ENCODE data around the gene MAPK1. TPM values are rescaled to one million over a fixed set of nuclear protein-coding genes. Genes with fewer than 3 reads are reported as not detected.
A peak's percentile ranks its signal among the peaks of the same experiment; 100 is the strongest.
"Not testable (repeated sequence)": the region's sequence is repeated elsewhere in the genome, so short reads cannot be mapped to it uniquely, and the experiment has no call there.

Gene MAPK1
- total RNA-seq, 4 donors from 2014 or later, result 29.0 to 46.8 (median 35.1) TPM

DNA sequence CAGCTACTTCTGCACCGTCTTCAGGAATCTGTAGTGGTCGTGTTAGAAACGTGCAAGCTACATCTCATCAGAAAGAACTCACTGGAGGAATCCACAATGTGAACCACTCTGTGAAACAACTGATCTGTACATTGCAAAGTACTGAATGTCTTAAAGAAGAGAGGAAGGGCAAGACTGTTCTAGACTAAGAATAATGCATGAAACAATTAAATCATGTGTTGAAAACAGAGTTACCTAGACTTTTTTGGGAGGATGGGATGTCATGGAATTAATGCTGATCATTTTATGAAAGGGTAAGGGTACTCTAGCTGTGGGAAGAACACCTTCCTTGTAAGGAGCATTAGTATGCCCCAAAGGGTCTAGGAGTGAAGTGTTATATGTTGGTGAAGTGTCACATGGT, 71.2 kb downstream of the MAPK1 start:
- DNase-seq (ENCODE audit: low spot score) (no peak), ATAC-seq (ENCODE audit: low FRiP score) (no peak)
- TF ChIP-seq, protein P1, sequence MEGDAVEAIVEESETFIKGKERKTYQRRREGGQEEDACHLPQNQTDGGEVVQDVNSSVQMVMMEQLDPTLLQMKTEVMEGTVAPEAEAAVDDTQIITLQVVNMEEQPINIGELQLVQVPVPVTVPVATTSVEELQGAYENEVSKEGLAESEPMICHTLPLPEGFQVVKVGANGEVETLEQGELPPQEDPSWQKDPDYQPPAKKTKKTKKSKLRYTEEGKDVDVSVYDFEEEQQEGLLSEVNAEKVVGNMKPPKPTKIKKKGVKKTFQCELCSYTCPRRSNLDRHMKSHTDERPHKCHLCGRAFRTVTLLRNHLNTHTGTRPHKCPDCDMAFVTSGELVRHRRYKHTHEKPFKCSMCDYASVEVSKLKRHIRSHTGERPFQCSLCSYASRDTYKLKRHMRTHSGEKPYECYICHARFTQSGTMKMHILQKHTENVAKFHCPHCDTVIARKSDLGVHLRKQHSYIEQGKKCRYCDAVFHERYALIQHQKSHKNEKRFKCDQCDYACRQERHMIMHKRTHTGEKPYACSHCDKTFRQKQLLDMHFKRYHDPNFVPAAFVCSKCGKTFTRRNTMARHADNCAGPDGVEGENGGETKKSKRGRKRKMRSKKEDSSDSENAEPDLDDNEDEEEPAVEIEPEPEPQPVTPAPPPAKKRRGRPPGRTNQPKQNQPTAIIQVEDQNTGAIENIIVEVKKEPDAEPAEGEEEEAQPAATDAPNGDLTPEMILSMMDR (IDR thresholded peaks at IDR 0.05), result no peak

DNA sequence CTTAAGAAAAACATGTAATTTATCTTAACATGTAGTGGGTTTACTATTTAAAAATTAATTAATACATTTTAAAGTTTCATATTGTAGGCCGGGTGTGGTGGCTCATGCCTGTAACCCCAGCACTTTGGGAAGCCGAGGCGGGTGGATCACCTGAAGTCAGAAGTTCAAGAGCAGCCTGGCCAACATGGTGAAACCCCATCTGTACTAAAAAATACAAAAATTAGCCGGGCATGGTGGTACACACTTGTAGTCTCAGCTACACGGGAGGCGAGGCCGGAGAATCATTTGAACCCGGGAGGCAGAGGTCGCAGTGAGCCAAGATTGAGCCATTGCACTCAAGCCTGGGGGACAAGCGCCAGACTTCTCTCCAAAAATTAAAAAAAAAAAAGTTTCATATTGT, 73.7 kb downstream of the MAPK1 start:
- DNase-seq (ENCODE audit: low spot score); ATAC-seq (ENCODE audit: low FRiP score): not testable (repeated sequence)

DNA sequence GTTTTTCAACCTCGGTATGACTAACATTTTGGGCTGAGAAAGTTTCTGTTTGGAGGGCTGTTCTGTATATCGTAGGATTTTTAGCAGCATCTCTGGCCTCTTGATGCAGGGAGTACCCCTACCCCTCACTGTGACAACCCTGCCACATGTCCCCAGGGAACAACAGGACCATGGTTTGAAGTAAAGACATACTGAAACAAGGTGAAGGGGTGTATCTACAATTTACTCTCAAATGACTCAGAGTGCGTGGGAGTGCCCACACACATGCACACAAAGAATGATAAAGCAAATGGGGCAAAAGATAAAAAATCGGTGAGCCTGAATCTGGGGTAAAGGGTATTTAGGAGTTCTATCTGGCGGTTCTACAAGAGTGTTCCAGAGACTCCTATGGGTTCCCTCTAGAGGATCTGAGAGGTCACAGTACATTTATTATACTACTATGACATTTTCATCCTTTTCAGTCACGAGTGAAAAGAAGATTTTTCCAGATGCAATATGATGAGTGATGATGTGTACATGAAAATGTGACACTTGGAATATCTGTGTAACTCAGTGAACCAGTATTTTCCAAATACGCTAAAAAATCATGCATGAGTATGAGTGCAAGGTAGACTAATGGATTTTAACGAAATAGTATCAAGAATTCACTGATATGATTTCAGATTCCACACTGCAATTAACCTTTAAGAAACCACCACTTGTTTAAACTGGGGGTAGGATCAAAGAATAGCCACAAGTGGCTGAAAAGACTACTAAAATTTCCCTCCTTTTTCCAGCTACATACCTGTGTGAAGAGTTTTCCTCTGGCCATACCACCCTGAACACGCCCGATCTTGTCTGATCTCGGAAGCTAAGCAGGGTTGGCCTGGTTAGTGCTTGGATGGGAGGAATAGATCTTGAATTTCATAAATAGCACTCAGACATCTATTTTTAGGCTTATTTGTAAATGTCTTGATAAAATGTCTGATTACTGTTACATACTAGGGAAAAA, 75.5 kb downstream of the MAPK1 start:
- DNase-seq (ENCODE audit: low spot score) (no peak), ATAC-seq (ENCODE audit: low FRiP score) (peak; percentile 53)
- TF ChIP-seq, protein P1 (IDR thresholded peaks at IDR 0.05), result no peak

DNA sequence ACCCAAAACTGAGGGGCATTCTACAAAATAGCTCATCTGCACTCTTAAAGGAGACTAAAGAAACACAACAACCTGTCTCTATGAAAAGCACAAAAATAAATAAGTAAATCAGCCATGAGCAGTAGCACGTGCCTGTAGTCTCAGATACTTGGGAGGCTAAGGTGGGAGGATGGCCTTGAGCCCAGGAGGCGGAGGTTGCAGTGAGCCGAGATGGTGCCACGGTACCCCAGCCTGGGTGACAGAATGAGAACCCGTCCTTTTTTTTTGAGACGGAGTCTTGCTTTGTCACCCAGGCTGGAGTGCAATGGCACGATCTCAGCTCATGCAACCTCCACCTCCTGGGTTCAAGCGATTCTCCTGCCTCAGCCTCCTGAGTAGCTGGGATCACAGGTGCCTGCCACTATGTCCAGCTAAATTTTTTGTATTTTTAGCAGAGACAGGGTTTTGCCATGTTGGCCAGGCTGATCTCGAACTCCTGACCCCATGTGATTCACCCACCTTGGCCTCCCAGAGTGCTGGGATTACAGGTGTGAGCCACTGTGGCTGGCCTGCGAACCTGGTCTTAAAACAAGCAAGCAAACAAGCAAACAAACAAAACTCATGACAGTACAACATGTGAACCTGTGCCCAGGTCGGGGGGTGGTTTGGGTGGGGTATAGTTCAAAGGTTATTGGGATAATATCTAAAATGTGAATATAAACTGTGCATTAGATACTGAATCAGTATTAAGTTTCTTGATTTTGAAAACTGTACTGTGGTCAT, 76.4 kb downstream of the MAPK1 start:
- not testable (repeated sequence) for DNase-seq (ENCODE audit: low spot score)
- ATAC-seq (ENCODE audit: low FRiP score), result peak; percentile 8

DNA sequence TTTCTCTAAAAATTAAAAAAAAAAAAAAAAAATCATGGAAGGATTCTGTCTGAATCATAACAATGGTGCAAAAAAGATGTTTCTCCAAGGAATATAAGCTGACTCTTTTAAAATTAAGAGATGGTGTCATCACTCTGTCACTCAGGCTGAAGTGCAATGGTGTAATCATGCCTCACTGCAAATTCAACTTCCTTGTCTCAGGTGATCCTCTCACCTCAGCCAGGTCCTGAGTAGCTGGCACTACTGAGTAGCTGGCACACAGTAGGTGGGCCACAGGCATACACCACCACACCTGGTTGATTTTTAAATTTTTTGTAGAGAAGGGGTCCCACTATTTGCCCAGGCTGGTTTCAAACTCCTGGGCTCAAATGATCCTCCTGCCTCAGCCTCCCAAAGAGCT, 77.1 kb downstream of the MAPK1 start:
- DNase-seq (ENCODE audit: low spot score) (no peak), ATAC-seq (ENCODE audit: low FRiP score) (no peak)
- TF ChIP-seq, protein P1 (IDR thresholded peaks at IDR 0.05), result no peak

DNA sequence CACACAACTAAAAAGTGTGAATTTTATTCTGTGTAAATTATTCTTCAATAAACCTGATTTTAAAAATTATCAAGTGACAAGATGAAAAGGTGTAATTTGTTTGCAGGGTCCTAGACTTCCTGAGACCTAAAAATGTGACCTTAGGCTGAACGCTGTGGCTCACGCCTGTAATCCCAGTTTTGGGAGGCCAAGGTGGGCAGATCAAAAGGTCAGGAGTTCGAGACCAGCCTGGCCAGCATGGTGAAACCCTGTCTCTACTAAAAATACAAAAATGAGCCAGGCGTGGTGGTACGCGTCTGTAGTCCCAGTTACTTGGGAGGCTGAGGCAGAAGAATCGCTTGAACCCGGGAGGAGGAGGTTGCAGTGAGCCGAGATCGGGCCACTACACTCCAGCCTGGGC, 79.9 kb downstream of the MAPK1 start:
- ATAC-seq (ENCODE audit: low FRiP score); DNase-seq (ENCODE audit: low spot score): not testable (repeated sequence)

DNA sequence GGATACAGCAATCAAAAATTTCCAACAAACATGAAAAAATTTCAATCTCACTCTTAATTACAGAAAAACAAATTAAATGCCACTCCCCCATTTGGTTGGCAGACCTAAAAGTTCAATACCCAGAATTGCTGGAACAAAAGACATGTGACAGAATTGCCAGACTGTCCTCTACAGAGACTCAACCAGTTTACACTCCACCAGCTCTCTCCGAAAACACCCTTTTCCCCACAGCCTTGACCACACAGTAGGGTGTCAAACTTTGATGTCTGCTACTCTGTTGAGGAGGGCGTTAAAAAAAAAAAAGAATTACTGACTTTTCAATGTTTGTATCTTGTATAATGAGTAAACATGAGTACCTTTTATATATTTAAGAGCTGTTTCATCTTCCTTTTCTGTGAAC, 87.2 kb downstream of the MAPK1 start:
- ATAC-seq (ENCODE audit: low FRiP score), result no peak
- DNase-seq (ENCODE audit: low spot score), result no peak
- TF ChIP-seq, protein P1 (IDR thresholded peaks at IDR 0.05), result no peak

DNA sequence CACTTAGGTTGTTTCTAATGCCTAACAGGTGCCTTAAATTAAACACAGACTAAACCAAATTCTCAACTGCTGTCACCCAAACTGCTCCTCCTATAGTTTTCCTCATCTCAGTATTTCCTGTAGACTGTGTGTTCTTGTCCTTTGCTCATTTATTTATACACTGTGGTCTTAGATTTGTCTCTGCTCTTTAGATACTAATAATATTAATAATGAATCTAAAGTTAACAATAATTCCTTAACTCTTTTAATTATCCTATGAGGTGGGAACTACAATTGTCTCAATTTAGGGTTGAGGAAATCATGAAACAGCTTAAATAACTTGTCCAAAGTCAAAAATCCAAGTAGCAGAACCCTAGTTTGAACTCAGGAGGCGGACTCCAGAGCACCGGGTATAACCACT, 88.0 kb downstream of the MAPK1 start:
- TF ChIP-seq, protein P1 (IDR thresholded peaks at IDR 0.05), result no peak
- ATAC-seq (ENCODE audit: low FRiP score) (no peak), DNase-seq (ENCODE audit: low spot score) (no peak)

All from omental fat pad (tissue), 4 donors.